ENCODE measurements around the gene CRCP.

CRCP gene

DNA sequence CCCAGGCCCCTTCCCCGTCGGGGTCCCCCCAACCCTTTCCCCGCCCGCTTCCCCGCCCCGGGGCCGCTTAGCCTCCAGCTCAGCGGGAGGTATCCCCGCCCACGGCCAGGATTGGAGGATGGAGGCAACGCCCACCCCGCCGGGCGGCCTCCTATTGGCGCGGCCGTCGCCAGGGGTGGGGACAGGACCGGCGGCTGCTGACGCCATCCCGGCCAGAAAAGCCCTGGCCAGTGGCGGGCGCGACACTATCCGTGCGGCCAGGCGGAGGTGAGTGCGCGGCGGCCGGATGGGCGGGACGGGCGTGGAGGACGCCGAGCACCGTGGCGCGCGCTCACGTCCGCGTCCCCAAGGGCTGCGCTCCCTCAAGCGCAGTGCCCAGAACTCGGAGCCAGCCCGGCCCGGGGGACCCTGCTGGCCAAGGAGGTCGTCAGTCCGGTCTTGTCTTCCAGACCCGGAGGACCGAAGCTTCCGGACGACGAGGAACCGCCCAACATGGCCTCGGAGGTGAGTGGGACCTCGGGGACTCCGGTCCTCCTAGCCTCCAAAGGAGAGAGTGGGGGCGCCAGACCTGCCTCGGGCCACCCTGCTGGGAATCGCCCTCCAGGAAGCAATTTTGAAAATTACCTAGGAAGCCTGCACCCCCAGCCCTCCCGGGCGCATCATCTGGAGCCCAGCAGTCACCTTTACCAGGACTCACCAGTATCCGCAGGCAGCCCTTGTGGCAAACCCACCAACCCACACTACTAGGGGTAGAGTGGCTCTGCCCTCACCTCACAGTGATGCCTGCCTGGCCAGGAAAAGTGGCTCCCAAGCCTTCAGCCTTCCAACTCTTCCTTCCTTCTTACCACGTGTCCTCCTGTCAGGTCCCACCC is 38.8 kb upstream of the CRCP start, which contains the start of gene ASL:
ASL (plus strand) TSS at position 230 of the 872 bp plus-strand sequence; CDS start at position 493, 263 bp downstream.
- peaks cover 16% of the 10 kb centered on the region for H3K4me1 ChIP-seq (ENCODE audit: control insufficient read depth, insufficient read depth, low read depth, low read length)
- H3K18ac ChIP-seq (ENCODE audit: low read depth in 1 of 2, low read length in 2 of 2) = peak within 1 kb of the TSS; percentile 69 to 80
- H3K27me3 ChIP-seq (ENCODE audit: control insufficient read depth in 1 of 2, insufficient read depth in 1 of 2, low read length in 2 of 2) = no peaks in the 10 kb centered on the region
- peak within 1 kb of the TSS; percentile 90 for H3K9ac ChIP-seq (ENCODE audit: low read length)
- peak within 1 kb of the TSS; percentile 88 to 90 for H3K4me3 ChIP-seq (ENCODE audit: insufficient read depth in 1 of 2, low read depth in 1 of 2, low read length in 2 of 2)
- no peak within 1 kb of the TSS for H3K27ac ChIP-seq (ENCODE audit: low read length, poor library complexity, severe bottlenecking)
- peak within 1 kb of the TSS; percentile 46 for H4K8ac ChIP-seq (ENCODE audit: low read length)
- H2BK120ac ChIP-seq (ENCODE audit: low read depth, low read length) = no peak within 1 kb of the TSS
- peak within 1 kb of the TSS in 1 of 2 experiments; percentile 83 for H3K14ac ChIP-seq (ENCODE audit: low read length in 2 of 2)
- H2BK5ac ChIP-seq (ENCODE audit: low read depth, low read length, poor library complexity, severe bottlenecking) = no peak within 1 kb of the TSS
- WGBS = under 1% methylated on average over 67 of the region's 67 CpGs
- peaks cover 32% of the 10 kb centered on the region for H3K79me1 ChIP-seq (replicated peaks; ENCODE audit: low read length, poor library complexity, severe bottlenecking)
- H3K36me3 ChIP-seq (ENCODE audit: control insufficient read depth in 1 of 2, insufficient read depth in 2 of 2, low read depth in 1 of 2, low read length in 2 of 2) = peaks cover 7 to 14% of the 10 kb centered on the region in 2 experiments
- H2BK12ac ChIP-seq (ENCODE audit: low read length in 2 of 2) = peak within 1 kb of the TSS; percentile 71 to 87
- H3K23ac ChIP-seq (ENCODE audit: low read length in 2 of 2) = peak within 1 kb of the TSS in 1 of 2 experiments; percentile 79
- no peak within 1 kb of the TSS for H4K91ac ChIP-seq (ENCODE audit: low read length)
- H3K9me3 ChIP-seq (ENCODE audit: control insufficient read depth, low read length) = no peaks in the 10 kb centered on the region
- H3K4ac ChIP-seq (ENCODE audit: low read depth in 1 of 2, low read length in 2 of 2) = no peak within 1 kb of the TSS
- peak within 1 kb of the TSS; percentile 94 for H2AFZ ChIP-seq (ENCODE audit: low read depth, low read length)
- DNase-seq = peak; percentile 94
- H3K4me2 ChIP-seq (ENCODE audit: low read length, poor library complexity, severe bottlenecking) = peak within 1 kb of the TSS; percentile 89
- peak within 1 kb of the TSS; percentile 64 for H2BK15ac ChIP-seq (ENCODE audit: low read depth, poor library complexity, severe bottlenecking)
- H2AK5ac ChIP-seq (ENCODE audit: low read length, severe bottlenecking) = no peak within 1 kb of the TSS

DNA sequence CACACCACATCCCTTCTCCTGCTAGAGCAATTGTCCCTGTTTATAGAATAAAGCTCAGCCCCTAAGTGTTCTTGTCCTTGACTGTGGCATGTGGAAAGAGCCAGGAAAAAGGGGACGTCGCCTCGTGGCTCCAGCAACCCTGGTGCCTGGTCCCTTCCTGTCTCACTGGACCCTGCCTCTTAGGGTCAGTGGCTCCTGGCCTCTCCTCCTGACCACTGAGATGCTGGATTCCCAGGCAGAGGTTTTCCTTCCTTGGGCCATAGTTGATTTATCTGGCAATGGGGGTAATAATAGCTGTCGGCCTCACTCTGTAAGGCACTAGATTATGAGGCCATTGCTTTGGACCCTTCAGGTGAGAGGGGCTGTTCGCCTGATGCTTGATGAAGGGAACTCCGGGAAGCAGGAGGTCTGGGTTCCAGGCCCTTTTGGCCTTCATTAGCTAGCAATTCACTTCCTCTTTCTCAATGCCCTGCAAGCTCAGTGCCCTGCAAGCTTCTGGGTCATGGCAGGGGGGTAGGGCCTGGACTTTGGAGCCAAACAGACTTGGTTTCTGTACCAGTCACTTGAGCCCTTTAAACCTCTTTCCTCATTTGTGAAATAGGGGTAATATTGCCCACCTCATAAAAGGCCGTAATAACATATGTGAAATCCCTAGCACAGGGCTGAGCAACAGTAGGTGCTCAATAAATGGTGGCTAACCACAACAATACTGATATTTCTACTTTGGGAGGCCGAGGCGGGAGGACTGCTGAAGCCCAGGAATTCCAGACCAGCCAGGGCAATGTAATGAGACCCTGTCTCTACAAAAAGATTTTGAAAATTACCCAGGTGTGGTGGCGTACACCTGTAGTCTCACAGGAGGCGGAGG is 38.0 kb upstream of the CRCP start:
- H4K91ac ChIP-seq (ENCODE audit: low read length) = no peak overlapping the region
- 81% methylated on average over 11 of the region's 11 CpGs for WGBS
- no peak overlapping the region for H3K18ac ChIP-seq (ENCODE audit: low read depth in 1 of 2, low read length in 2 of 2)
- peak overlapping the region; percentile 54 for H2BK15ac ChIP-seq (ENCODE audit: low read depth, poor library complexity, severe bottlenecking)
- peaks cover 16% of the 10 kb centered on the region for H3K4me1 ChIP-seq (ENCODE audit: control insufficient read depth, insufficient read depth, low read depth, low read length)
- no peak overlapping the region for H3K23ac ChIP-seq (ENCODE audit: low read length in 2 of 2)
- no peaks in the 10 kb centered on the region for H3K27me3 ChIP-seq (ENCODE audit: control insufficient read depth in 1 of 2, insufficient read depth in 1 of 2, low read length in 2 of 2)
- peaks cover 10 to 20% of the 10 kb centered on the region in 2 experiments for H3K36me3 ChIP-seq (ENCODE audit: control insufficient read depth in 1 of 2, insufficient read depth in 2 of 2, low read depth in 1 of 2, low read length in 2 of 2)
- no peak overlapping the region for H3K27ac ChIP-seq (ENCODE audit: low read length, poor library complexity, severe bottlenecking)
- no peak overlapping the region for H2BK5ac ChIP-seq (ENCODE audit: low read depth, low read length, poor library complexity, severe bottlenecking)
- no peak overlapping the region for H4K8ac ChIP-seq (ENCODE audit: low read length)
- peak overlapping the region in 1 of 2 experiments; percentile 21 for H2BK12ac ChIP-seq (ENCODE audit: low read length in 2 of 2)
- H3K9me3 ChIP-seq (ENCODE audit: control insufficient read depth, low read length) = no peaks in the 10 kb centered on the region
- no peak overlapping the region for H3K14ac ChIP-seq (ENCODE audit: low read length in 2 of 2)
- H3K4ac ChIP-seq (ENCODE audit: low read depth in 1 of 2, low read length in 2 of 2) = no peak overlapping the region
- H3K9ac ChIP-seq (ENCODE audit: low read length) = peak overlapping the region; percentile 90
- H2BK120ac ChIP-seq (ENCODE audit: low read depth, low read length) = no peak overlapping the region
- H2AFZ ChIP-seq (ENCODE audit: low read depth, low read length) = peak overlapping the region; percentile 94
- peak; percentile 40 for DNase-seq
- no peak overlapping the region for H2AK5ac ChIP-seq (ENCODE audit: low read length, severe bottlenecking)
- H3K79me1 ChIP-seq (replicated peaks; ENCODE audit: low read length, poor library complexity, severe bottlenecking) = peaks cover 38% of the 10 kb centered on the region
- H3K4me2 ChIP-seq (ENCODE audit: low read length, poor library complexity, severe bottlenecking) = peak overlapping the region; percentile 89
- H3K4me3 ChIP-seq (ENCODE audit: insufficient read depth in 1 of 2, low read depth in 1 of 2, low read length in 2 of 2) = peak overlapping the region; percentile 34 to 88

DNA sequence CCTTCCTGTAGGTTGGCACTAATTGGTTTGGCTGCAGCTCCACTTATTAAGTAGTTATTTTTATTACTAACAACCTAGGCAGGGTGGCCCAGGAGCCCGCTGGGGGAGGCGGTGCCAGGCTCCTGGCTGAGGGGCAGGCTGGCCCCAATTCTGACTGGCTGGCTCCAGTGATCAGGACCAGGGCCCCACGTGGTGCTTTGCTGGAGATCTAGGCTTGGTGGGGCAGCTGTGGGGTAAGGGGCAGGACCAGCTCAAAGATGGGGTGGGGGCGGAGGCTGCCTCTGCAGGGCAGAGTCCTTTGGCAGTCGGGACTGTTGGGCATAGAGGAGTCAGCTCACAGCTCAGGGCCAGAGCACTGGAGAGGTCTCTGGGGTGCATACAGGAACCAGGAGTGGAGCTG is 36.6 kb upstream of the CRCP start:
- H3K9me3 ChIP-seq (ENCODE audit: control insufficient read depth, low read length) = no peaks in the 10 kb centered on the region
- H2AK5ac ChIP-seq (ENCODE audit: low read length, severe bottlenecking) = no peak overlapping the region
- H3K14ac ChIP-seq (ENCODE audit: low read length in 2 of 2) = no peak overlapping the region
- no peak overlapping the region for H3K4me3 ChIP-seq (ENCODE audit: insufficient read depth in 1 of 2, low read depth in 1 of 2, low read length in 2 of 2)
- no peaks in the 10 kb centered on the region for H3K27me3 ChIP-seq (ENCODE audit: control insufficient read depth in 1 of 2, insufficient read depth in 1 of 2, low read length in 2 of 2)
- no peak overlapping the region for H2BK12ac ChIP-seq (ENCODE audit: low read length in 2 of 2)
- H3K9ac ChIP-seq (ENCODE audit: low read length) = no peak overlapping the region
- H3K18ac ChIP-seq (ENCODE audit: low read depth in 1 of 2, low read length in 2 of 2) = no peak overlapping the region
- H3K4me2 ChIP-seq (ENCODE audit: low read length, poor library complexity, severe bottlenecking) = no peak overlapping the region
- H3K36me3 ChIP-seq (ENCODE audit: control insufficient read depth in 1 of 2, insufficient read depth in 2 of 2, low read depth in 1 of 2, low read length in 2 of 2) = peaks cover 22 to 34% of the 10 kb centered on the region in 2 experiments
- no peak overlapping the region for H2AFZ ChIP-seq (ENCODE audit: low read depth, low read length)
- H2BK5ac ChIP-seq (ENCODE audit: low read depth, low read length, poor library complexity, severe bottlenecking) = no peak overlapping the region
- no peak overlapping the region for H3K23ac ChIP-seq (ENCODE audit: low read length in 2 of 2)
- H2BK120ac ChIP-seq (ENCODE audit: low read depth, low read length) = no peak overlapping the region
- peaks cover 47% of the 10 kb centered on the region for H3K79me1 ChIP-seq (replicated peaks; ENCODE audit: low read length, poor library complexity, severe bottlenecking)
- 92% methylated on average over 5 of the region's 5 CpGs for WGBS
- DNase-seq = no peak
- H3K27ac ChIP-seq (ENCODE audit: low read length, poor library complexity, severe bottlenecking) = no peak overlapping the region
- no peak overlapping the region for H4K8ac ChIP-seq (ENCODE audit: low read length)
- no peak overlapping the region for H4K91ac ChIP-seq (ENCODE audit: low read length)
- no peak overlapping the region for H2BK15ac ChIP-seq (ENCODE audit: low read depth, poor library complexity, severe bottlenecking)
- peaks cover 16% of the 10 kb centered on the region for H3K4me1 ChIP-seq (ENCODE audit: control insufficient read depth, insufficient read depth, low read depth, low read length)
- no peak overlapping the region for H3K4ac ChIP-seq (ENCODE audit: low read depth in 1 of 2, low read length in 2 of 2)

DNA sequence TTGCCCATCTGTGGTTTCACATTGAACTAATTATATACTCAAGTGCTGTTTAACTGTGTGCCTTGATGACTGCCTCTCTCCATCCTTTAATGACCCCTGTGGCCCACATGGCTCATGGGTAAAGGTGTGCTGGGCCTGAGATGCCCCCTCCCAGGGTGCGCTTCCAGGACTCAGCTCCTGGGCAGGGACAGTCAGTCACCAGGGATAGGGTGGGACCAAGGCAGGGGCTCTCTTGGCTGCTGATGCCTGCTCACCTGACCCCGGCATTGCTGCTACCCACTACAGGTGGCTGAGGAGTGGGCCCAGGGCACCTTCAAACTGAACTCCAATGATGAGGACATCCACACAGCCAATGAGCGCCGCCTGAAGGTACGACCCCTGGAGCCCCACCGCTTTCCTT is 32.6 kb upstream of the CRCP start:
- WGBS = 100% methylated on average over 6 of the region's 6 CpGs
- DNase-seq = no peak
- Histone ChIP-seq H3K4ac (ENCODE audit: low read depth in 1 of 2, low read length in 2 of 2) (no peak overlapping the region), H2BK15ac (ENCODE audit: low read depth, poor library complexity, severe bottlenecking) (no peak overlapping the region), H3K4me2 (ENCODE audit: low read length, poor library complexity, severe bottlenecking) (no peak overlapping the region), H3K36me3 (ENCODE audit: control insufficient read depth in 1 of 2, insufficient read depth in 2 of 2, low read depth in 1 of 2, low read length in 2 of 2) (peaks cover 44 to 56% of the 10 kb centered on the region in 2 experiments), H4K91ac (ENCODE audit: low read length) (no peak overlapping the region), H2BK5ac (ENCODE audit: low read depth, low read length, poor library complexity, severe bottlenecking) (no peak overlapping the region), H4K8ac (ENCODE audit: low read length) (no peak overlapping the region), H3K27me3 (ENCODE audit: control insufficient read depth in 1 of 2, insufficient read depth in 1 of 2, low read length in 2 of 2) (no peaks in the 10 kb centered on the region), H2BK120ac (ENCODE audit: low read depth, low read length) (no peak overlapping the region), H3K27ac (ENCODE audit: low read length, poor library complexity, severe bottlenecking) (no peak overlapping the region), H3K4me1 (ENCODE audit: control insufficient read depth, insufficient read depth, low read depth, low read length) (peaks cover 7% of the 10 kb centered on the region), H3K79me1 (replicated peaks; ENCODE audit: low read length, poor library complexity, severe bottlenecking) (peaks cover 36% of the 10 kb centered on the region), H3K4me3 (ENCODE audit: insufficient read depth in 1 of 2, low read depth in 1 of 2, low read length in 2 of 2) (no peak overlapping the region), H2BK12ac (ENCODE audit: low read length in 2 of 2) (no peak overlapping the region), H3K23ac (ENCODE audit: low read length in 2 of 2) (no peak overlapping the region), H3K14ac (ENCODE audit: low read length in 2 of 2) (no peak overlapping the region), H2AFZ (ENCODE audit: low read depth, low read length) (no peak overlapping the region), H2AK5ac (ENCODE audit: low read length, severe bottlenecking) (no peak overlapping the region), H3K9me3 (ENCODE audit: control insufficient read depth, low read length) (no peaks in the 10 kb centered on the region), H3K18ac (ENCODE audit: low read depth in 1 of 2, low read length in 2 of 2) (no peak overlapping the region), H3K9ac (ENCODE audit: low read length) (no peak overlapping the region)
